ENCODE data around the gene MAPKAP1. TPM values are rescaled to one million over a fixed set of nuclear protein-coding genes. Genes with fewer than 3 reads are reported as not detected.

Gene MAPKAP1
- total RNA-seq, 4 donors from 2014 or later = 46.7 to 63.0 (median 57.9) TPM

- no peak for TF ChIP-seq POLR2A (IDR thresholded peaks at IDR 0.05)
- no peak for TF ChIP-seq CTCF (IDR thresholded peaks at IDR 0.05)
- DNase-seq (ENCODE audit: low spot score in 2 of 2) = no peak
- WGBS, 2 donors = 66% methylated on average over 3 of the region's 3 CpGs
- intact Hi-C loops (cut with DNase I; ENCODE audit: low total_unique reads) = no loop called here
- no peak overlapping the region for H3K4me3 ChIP-seq (ENCODE audit: low read depth, poor library complexity, severe bottlenecking)
Measured at GRCh38 chr9:125521462-125522327, 185.3 kb downstream of the MAPKAP1 start.

- intact Hi-C loops (cut with DNase I; ENCODE audit: low total_unique reads) = no loop called here
- WGBS, 2 donors = 93 to 95% methylated on average over 3 of the region's 3 CpGs
- no peak for DNase-seq (ENCODE audit: low spot score in 2 of 2)
- TF ChIP-seq POLR2A (IDR thresholded peaks at IDR 0.05) (no peak), CTCF (IDR thresholded peaks at IDR 0.05) (no peak)
- no peak overlapping the region for H3K4me3 ChIP-seq (ENCODE audit: low read depth, poor library complexity, severe bottlenecking)
Measured at GRCh38 chr9:125519734-125520133, 187.3 kb downstream of the MAPKAP1 start.

GRCh38 chr9:125517577-125517976 is 189.4 kb downstream of the MAPKAP1 start:
- no peak for DNase-seq (ENCODE audit: low spot score in 2 of 2)
- TF ChIP-seq POLR2A (IDR thresholded peaks at IDR 0.05) (no peak), CTCF (IDR thresholded peaks at IDR 0.05) (no peak)
- WGBS, 2 donors = 92% methylated on average over 4 of the region's 4 CpGs

GRCh38 chr9:125515983-125516940 is 190.7 kb downstream of the MAPKAP1 start:
- WGBS, 2 donors = 81 to 85% methylated on average over 6 of the region's 6 CpGs
- H3K4me3 ChIP-seq (ENCODE audit: low read depth, poor library complexity, severe bottlenecking) = no peak overlapping the region
- no peak for DNase-seq (ENCODE audit: low spot score in 2 of 2)
- TF ChIP-seq CTCF (IDR thresholded peaks at IDR 0.05) (no peak), POLR2A (IDR thresholded peaks at IDR 0.05) (no peak)
- intact Hi-C loops (cut with DNase I; ENCODE audit: low total_unique reads) = no loop called here

More at GRCh38 chr9:125517577-125517976, 189.4 kb downstream of the MAPKAP1 start:
- no peak overlapping the region for H3K4me3 ChIP-seq (ENCODE audit: low read depth, poor library complexity, severe bottlenecking)
- intact Hi-C loops (cut with DNase I; ENCODE audit: low total_unique reads) = no loop called here

- 79 to 85% methylated on average over 5 of the region's 5 CpGs for WGBS, 2 donors
- intact Hi-C loops (cut with DNase I; ENCODE audit: low total_unique reads) = no loop called here
- TF ChIP-seq POLR2A (IDR thresholded peaks at IDR 0.05) (no peak), CTCF (IDR thresholded peaks at IDR 0.05) (no peak)
- no peak overlapping the region for H3K4me3 ChIP-seq (ENCODE audit: low read depth, poor library complexity, severe bottlenecking)
- DNase-seq (ENCODE audit: low spot score in 2 of 2) = no peak
Measured at GRCh38 chr9:125515281-125515680, 191.7 kb downstream of the MAPKAP1 start.
